IPS DF 4.7 (cell line): ENCODE results near the gene DNM3.

ENCODE experiments used
- DNase-seq: peaks from one replicate; pipeline ENCODE4 v3.0.0-alpha.2; 2013; ENCODE audit warnings: low spot score; ENCODE audit errors: extremely low read depth

DNM3 gene

DNA sequence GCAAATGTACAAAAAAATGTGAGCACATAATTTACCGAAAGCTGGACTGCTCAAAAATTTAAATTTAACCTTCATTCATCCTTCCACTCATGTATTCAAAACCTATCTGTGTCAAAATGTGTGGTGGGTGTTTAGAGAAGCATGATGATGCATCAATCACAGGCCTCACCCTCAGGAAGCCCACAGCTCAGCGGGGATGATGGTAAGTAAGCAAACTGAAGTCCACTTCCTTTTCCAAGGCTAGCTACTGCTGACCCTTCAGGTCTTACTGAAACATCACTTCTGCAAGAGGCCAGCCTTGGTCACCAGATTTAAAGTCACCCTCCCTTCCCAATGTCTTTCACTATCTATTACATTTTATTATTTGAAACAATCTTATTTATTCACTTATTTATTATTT, 254.5 kb downstream of the DNM3 start:
- no peak for DNase-seq

- no peak for DNase-seq
These were observed 263.9 kb downstream of the DNM3 start for GRCh38 chr1:172105230-172105629.

- no peak for DNase-seq
These were observed 266.1 kb downstream of the DNM3 start for GRCh38 chr1:172107316-172107975.

DNA sequence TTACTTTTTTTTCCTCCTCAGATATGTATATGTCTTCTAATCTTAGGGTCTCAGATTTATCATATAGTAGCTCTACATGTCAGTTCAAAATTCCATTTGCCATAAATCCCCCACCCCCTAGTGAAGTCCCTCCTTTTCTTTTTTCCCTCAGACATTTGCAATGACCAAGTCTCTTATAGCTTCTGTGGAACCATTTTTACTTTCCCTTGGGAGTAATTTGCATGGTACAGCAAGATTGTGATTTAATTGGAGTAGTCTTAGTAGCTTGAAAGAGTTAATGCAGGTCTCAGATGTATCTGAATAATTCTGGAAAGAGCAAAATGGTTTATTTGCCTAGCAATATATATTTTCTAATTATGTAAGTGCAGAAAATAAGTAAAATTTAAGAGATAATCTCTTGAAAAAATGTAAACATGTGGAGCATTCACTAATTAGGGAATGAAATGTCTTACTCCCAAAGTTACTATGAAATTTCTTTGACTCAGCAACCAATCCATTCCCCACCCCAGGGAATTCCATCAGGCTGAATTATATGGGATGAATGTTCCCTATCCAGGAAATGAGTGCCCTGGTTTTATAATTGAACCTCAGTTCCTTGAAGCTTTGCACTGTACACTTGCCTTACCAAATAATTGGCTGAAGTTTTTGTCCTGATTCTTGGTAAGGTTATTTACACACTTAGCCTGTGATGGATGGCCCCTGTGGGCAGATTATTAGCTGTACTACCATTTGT, 267.0 kb downstream of the DNM3 start:
- no peak for DNase-seq

- DNase-seq, result no peak
These were observed 268.1 kb downstream of the DNM3 start for GRCh38 chr1:172109359-172109758.

DNA sequence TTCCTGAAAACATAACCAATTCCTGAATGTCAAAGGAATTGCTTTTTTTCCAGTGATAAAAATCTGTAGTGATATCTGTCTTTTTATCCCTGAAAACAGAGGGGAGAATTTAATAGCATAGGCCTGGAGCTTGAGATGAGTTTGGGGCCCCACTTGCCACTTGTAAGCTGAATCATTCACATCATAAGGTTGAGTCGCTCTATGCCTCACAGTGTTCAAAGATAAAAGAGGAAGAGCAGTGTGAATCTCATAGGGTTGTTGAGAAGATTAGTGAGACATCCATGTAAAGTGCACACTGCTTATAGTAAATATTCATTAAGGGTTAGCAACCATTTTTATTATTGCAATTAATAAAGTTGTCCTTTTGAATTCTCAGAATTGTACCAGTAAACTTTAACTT, 271.3 kb downstream of the DNM3 start:
- no peak for DNase-seq

- no peak for DNase-seq
These were observed 276.5 kb downstream of the DNM3 start for GRCh38 chr1:172117800-172118199.

GRCh38 chr1:172118618-172119017, 277.3 kb downstream of the DNM3 start:
- DNase-seq, result no peak

GRCh38 chr1:172119184-172119583, 277.9 kb downstream of the DNM3 start:
- DNase-seq, result no peak

DNA sequence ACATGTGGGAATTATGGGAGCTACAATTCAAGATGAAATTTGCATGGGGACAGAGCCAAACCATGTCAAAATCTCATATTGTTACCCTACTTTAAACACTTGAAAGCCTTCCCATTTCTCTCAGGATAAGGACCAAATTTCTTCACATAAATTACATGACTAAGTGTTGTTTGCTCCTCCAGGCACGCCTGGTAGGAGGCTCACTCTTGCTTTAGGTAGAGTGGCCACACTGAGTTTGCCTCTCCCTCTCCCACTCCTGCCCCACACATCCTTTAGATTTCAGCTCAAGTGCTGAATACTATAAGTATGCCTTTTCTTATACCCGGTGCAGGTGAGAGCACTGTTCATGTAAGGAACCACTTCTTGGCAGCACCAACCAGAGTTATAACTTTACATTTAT, 279.1 kb downstream of the DNM3 start:
- DNase-seq, result no peak

DNA sequence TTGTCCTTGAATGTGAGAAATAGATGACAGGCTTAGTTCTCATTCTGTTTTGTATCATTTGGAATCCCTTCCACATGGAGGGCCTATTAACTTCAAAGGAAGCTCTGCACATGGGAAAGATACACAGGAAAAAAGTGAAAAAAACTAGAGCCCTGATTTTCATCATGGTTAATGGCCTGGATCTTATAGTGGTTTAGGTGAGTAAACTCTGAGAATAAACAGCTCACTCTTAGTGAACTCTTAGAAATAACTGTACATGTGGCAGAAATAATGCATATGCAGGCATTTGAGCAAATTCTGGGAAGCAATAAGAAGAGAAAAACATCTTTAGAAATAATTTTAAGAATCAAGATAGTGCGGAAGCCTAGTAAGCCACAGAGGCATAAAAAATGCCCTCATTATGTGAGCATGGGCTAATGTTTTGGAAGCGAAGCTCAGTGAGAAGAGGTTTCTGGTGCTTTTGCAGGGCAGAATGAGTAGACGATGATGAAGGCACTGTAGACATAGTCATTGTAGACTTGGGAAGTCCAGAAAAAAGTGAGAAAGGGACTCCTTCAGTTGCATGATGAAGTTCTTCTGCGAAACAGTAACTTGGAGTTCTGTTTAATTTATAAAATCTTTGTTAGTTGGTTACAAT, 279.9 kb downstream of the DNM3 start:
- DNase-seq, result no peak

DNA sequence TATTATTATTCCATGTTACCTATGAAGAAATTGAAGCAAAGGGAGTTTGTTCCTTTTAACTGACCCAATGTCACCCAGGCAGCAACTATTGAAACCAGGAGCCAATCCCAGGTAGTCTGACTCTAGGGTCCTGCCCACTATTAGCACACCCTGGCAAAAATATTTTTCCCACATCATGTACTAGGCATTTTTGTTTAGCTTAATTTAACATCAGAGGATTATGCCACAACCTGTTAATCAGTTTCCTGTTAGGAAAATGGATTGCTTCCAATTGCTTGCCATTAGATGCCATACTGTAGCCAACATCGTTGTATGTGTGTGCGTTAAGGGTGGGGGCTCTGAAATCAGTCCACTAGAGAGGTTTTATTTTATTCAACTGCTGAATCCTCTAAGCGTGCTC, 281.1 kb downstream of the DNM3 start:
- DNase-seq, result no peak

- DNase-seq, result no peak
These were observed 284.0 kb downstream of the DNM3 start for GRCh38 chr1:172125250-172125649.

- DNase-seq, result no peak
These were observed 284.6 kb downstream of the DNM3 start for GRCh38 chr1:172125812-172126430.

DNA sequence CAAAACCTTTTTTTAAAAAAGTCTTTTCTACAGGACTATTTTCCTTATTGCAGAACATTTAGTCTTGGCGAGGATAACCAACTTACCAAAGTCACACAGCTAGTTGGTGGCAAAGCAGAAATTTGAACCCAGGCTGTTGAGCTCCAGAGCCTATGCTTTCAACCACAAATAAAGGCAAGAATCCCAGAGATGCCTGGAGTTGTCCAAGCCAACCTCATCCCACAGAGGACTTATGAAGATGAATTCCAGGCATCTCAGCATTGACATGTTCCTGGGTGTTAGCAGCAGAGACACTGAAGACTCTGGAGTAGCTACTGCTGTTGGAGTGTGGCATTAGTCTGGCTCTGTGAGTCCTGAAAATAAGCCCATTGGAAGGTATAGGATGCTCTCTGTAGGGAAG, 291.5 kb downstream of the DNM3 start:
- no peak for DNase-seq

DNA sequence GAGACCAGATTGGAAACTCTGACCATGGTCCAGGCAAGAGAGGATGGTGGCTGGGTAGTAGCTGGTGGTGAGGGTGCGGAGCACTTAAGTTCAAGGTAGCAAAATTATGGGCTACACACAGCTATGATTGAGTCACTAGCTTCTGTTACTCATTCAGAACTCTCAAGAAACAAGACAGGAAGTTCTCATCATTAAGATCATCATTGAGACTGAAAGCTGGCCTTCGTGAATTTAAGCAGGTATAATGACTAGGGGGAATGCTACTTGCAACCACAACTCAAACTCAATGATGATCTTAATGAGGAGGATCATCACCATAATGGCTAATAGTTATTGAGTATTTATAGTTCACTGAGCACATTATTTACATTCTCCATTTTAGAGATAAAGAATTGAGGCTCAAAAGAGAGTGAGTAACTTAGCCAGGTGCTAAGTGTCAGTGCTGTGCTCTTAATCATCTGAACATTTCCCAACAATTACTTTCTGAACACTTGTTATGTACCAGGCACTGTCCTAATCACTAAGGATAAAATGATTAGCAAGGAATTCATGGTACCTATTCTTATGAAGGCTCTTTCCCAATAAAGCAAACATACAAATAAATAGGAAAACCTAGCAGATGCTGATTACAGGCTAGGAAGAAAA, 292.9 kb downstream of the DNM3 start:
- no peak for DNase-seq

DNA sequence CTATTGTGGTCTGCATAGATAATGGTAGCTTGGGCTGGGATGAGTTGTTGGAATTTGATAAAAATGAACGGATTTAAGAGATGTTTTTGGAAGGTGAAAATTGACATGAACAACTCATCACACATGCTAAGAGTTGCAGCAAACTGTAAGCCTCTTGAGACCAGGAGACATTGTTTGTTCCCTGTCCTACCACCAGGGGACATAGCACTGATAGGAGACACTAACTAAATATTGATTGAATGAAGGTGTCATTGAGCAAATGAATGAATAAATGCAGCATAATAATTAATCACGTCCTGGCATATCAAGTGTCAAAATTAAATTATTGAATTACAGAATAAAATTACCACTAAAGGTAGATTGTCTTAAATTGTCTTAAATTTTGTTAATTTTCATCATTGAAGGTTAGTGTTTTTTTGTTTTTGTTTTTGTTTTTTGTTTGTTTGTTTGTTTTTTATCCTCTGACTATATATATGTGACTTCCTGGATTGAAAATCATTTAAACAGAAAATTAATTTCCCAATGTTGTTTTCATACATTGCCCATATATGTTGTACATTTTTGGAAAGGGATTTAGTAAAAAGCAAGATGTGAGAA, 293.9 kb downstream of the DNM3 start:
- peak; percentile 36 for DNase-seq

DNA sequence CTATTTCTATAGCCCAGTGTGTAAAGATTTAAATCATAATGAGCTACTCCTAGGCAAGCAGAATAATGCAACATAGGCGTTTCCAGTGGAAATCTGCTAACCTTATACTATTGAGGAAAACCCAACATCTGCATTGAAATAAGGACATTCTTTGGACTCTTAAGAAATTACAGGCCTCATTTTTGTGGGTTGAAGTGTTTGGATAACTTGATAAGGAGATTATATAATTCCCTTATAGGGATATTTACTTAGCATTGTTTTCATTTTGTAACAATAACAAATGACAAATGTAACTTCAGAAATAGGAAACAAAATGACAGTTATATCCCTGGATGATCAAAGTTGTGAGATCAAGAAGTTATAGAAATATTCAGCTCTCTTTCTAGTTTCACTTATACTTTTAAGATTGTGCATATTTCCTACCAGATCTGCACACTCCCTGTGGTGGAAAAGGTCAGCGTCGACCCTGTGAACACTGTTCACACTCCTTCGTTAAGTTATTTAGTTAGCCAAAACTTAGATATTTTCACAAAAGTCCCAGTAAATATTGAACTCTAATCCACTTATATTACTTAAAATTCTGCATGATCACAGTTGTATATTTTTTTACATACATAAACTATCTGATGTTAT, 294.8 kb downstream of the DNM3 start:
- DNase-seq, result no peak

DNA sequence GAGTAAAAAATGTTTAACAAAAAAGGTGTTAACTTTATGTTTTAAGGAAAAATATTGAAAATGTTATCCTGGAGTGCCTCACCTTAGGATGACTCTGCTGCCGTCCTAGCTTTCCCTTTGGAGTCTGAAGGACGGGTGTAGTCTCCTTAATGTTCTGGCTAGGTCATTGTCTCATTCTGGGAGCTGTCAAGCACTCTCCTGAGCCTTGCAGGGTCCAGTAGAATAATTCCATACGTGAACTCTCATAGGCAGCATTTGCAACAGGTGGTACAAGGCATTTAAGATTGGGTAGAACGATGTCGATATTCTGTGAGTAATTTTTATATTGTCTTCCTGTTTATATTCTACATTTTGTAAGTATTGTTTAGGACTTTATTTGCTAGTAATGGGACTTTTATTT, 295.6 kb downstream of the DNM3 start:
- no peak for DNase-seq

- no peak for DNase-seq
These were observed 296.6 kb downstream of the DNM3 start for GRCh38 chr1:172137703-172138454.
